ENCODE measurements around the gene CSNK1E. TPM values are rescaled to one million over a fixed set of nuclear protein-coding genes. Genes with fewer than 3 reads are reported as not detected.

Gene CSNK1E
- total and polyA plus RNA-seq, 9 of the 15 experiments (the other 6 are each of a cell fraction or from before 2014, with no cell fraction given) = 2.7 to 70.0 (median 41.3) TPM

DNA sequence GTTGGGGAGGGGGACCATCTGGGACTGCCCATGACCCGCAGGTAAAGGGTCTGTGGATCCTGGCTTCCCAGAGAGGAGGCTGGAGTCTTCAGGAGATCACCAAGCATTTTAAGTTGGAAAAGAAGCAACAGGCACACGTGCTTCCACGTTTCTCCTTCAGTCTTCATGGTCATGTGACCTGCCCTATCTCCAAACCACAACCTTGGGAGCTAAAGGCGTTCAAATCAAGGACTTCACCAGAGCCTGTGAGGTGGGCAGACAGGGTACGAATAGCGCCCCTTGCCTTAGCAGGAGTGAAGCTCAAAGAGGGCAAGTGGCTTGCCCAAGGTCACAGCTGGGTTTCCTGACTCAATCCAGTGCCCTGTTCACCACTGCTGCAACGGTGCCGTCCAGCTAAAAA is 51.1 kb downstream of the CSNK1E start (continued):
- TF ChIP-seq MBD2 (IDR thresholded peaks at IDR 0.05; ENCODE audit: borderline replicate concordance, low read depth) = no peak
- no peak for TF ChIP-seq ARNT (IDR thresholded peaks at IDR 0.05)
- TF ChIP-seq, protein P1, sequence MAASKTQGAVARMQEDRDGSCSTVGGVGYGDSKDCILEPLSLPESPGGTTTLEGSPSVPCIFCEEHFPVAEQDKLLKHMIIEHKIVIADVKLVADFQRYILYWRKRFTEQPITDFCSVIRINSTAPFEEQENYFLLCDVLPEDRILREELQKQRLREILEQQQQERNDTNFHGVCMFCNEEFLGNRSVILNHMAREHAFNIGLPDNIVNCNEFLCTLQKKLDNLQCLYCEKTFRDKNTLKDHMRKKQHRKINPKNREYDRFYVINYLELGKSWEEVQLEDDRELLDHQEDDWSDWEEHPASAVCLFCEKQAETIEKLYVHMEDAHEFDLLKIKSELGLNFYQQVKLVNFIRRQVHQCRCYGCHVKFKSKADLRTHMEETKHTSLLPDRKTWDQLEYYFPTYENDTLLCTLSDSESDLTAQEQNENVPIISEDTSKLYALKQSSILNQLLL (CRISPR knock-in tag; IDR thresholded peaks at IDR 0.05; ENCODE audit: borderline replicate concordance) = no peak
- TF ChIP-seq, protein P2, sequence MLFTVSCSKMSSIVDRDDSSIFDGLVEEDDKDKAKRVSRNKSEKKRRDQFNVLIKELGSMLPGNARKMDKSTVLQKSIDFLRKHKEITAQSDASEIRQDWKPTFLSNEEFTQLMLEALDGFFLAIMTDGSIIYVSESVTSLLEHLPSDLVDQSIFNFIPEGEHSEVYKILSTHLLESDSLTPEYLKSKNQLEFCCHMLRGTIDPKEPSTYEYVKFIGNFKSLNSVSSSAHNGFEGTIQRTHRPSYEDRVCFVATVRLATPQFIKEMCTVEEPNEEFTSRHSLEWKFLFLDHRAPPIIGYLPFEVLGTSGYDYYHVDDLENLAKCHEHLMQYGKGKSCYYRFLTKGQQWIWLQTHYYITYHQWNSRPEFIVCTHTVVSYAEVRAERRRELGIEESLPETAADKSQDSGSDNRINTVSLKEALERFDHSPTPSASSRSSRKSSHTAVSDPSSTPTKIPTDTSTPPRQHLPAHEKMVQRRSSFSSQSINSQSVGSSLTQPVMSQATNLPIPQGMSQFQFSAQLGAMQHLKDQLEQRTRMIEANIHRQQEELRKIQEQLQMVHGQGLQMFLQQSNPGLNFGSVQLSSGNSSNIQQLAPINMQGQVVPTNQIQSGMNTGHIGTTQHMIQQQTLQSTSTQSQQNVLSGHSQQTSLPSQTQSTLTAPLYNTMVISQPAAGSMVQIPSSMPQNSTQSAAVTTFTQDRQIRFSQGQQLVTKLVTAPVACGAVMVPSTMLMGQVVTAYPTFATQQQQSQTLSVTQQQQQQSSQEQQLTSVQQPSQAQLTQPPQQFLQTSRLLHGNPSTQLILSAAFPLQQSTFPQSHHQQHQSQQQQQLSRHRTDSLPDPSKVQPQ (CRISPR knock-in tag; IDR thresholded peaks at IDR 0.05; ENCODE audit: borderline replicate concordance) = 0 out of 2 replicates have a peak, but pooled peaks have one; percentile 61
- TF ChIP-seq DACH1 (IDR thresholded peaks at IDR 0.05; ENCODE audit: partially characterized antibody) = no peak
- no peak for TF ChIP-seq ZNF79 (CRISPR knock-in tag; IDR thresholded peaks at IDR 0.05; ENCODE audit: low read depth)
- 0 out of 2 replicates have a peak, but pooled peaks have one; percentile 31 for TF ChIP-seq SMAD4 (CRISPR knock-in tag; conservative IDR thresholded peaks at IDR 0.05)
- TF ChIP-seq MEIS2 (IDR thresholded peaks at IDR 0.05; ENCODE audit: partially characterized antibody) = no peak
- no peak for TF ChIP-seq ETS2 (tag; IDR thresholded peaks at IDR 0.05; ENCODE audit: borderline replicate concordance, poor library complexity, severe bottlenecking)
- TF ChIP-seq BHLHE40 (IDR thresholded peaks at IDR 0.05; ENCODE audit: low read length) = peak; percentile 91
- TF ChIP-seq HDAC3 (IDR thresholded peaks at IDR 0.05; ENCODE audit: borderline replicate concordance, partially characterized antibody) = no peak
- TF ChIP-seq CXXC5 (CRISPR knock-in tag; IDR thresholded peaks at IDR 0.05) = peak; percentile 71
- no peak for TF ChIP-seq RB1 (IDR thresholded peaks at IDR 0.05; ENCODE audit: low read depth)
- TF ChIP-seq ARID1B (IDR thresholded peaks at IDR 0.05) = peak; percentile 34; the same call in 1 of the 2 replicates
- TF ChIP-seq SMARCE1 (IDR thresholded peaks at IDR 0.05) = peak; percentile 42; the same call in 1 of the 2 replicates
- no peak for TF ChIP-seq STAT5A (IDR thresholded peaks at IDR 0.05; ENCODE audit: borderline replicate concordance, low read length)
- TF ChIP-seq ZNF551 (CRISPR knock-in tag; IDR thresholded peaks at IDR 0.05) = no peak
- no peak for TF ChIP-seq FOSL1 (tag; conservative IDR thresholded peaks at IDR 0.05)
- peak; percentile 42; the same call in 1 of the 2 replicates for TF ChIP-seq DPF2 (IDR thresholded peaks at IDR 0.05)
- no peak for TF ChIP-seq ZC3H4 (CRISPR knock-in tag; IDR thresholded peaks at IDR 0.05; ENCODE audit: borderline replicate concordance)
- TF ChIP-seq NCOA6 (IDR thresholded peaks at IDR 0.05) = no peak
- no peak for TF ChIP-seq KLF13 (tag; IDR thresholded peaks at IDR 0.05; ENCODE audit: borderline replicate concordance, low read depth)
- TF ChIP-seq, protein P3, sequence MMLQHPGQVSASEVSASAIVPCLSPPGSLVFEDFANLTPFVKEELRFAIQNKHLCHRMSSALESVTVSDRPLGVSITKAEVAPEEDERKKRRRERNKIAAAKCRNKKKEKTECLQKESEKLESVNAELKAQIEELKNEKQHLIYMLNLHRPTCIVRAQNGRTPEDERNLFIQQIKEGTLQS (IDR thresholded peaks at IDR 0.05) = no peak
- TF ChIP-seq, protein P3 (CRISPR knock-in tag; conservative IDR thresholded peaks at IDR 0.05) = no peak
- TF ChIP-seq HMG20B (CRISPR knock-in tag; IDR thresholded peaks at IDR 0.05) = no peak
- TF ChIP-seq, protein P4, sequence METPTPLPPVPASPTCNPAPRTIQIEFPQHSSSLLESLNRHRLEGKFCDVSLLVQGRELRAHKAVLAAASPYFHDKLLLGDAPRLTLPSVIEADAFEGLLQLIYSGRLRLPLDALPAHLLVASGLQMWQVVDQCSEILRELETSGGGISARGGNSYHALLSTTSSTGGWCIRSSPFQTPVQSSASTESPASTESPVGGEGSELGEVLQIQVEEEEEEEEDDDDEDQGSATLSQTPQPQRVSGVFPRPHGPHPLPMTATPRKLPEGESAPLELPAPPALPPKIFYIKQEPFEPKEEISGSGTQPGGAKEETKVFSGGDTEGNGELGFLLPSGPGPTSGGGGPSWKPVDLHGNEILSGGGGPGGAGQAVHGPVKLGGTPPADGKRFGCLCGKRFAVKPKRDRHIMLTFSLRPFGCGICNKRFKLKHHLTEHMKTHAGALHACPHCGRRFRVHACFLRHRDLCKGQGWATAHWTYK (CRISPR knock-in tag; IDR thresholded peaks at IDR 0.05) = no peak
